PC-9 (cell line): ENCODE results near the gene CERS5. TPM values are rescaled to one million over a fixed set of nuclear protein-coding genes. Genes with fewer than 3 reads are reported as not detected.

Experiments used
- BruUV-seq: library from RNA; stranded (reverse); fragments of 400-500 nt; replicated peaks from 2 replicates; lab custom pipeline; 2021; lab: Mats Ljungman, UMichigan
- CTCF ChIA-PET: fragments of 300-600 bp; sonication (Branson Sonifier 250); formaldehyde crosslinking; loops from one replicate; lab custom pipeline; 2022; ENCODE audit warnings: antibody characterized with exemption; lab: Charles Lee
- POLR2A ChIA-PET: fragments of 300-600 bp; sonication (Branson Sonifier 250); formaldehyde crosslinking; loops from one replicate; lab custom pipeline; 2022; ENCODE audit warnings: antibody characterized with exemption; ENCODE audit not compliant: unreplicated experiment; lab: Charles Lee
- DNase-seq, 2 experiments: peaks; one replicate each; pipeline versions ENCODE4 v3.0.0 to v3.0.0-alpha.2; 2015 to 2022; ENCODE audit warnings: mixed read lengths in 1 of 2
- H2AFZ ChIP-seq: fragments of 200-600 bp; sonication (generic); 2 replicates; pipeline ENCODE4 v1.8.1; 2017; ENCODE audit warnings: antibody characterized with exemption
- H3F3A ChIP-seq: fragments of 200-600 bp; sonication (generic); 2 replicates; pipeline ENCODE4 v1.8.1; 2017; ENCODE audit warnings: antibody characterized with exemption, mild to moderate bottlenecking, low read depth; ENCODE audit not compliant: insufficient read depth
- H3K27ac ChIP-seq: fragments of 200-600 bp; sonication (generic); 2 replicates; pipeline ENCODE4 v1.6.1; 2016; ENCODE audit warnings: mixed run types
- H3K27me3 ChIP-seq: fragments of 200-600 bp; sonication (generic); 2 replicates; pipeline ENCODE4 v1.6.1; 2016; ENCODE audit warnings: low read depth, mixed run types; ENCODE audit not compliant: insufficient read depth
- H3K36me3 ChIP-seq: fragments of 200-600 bp; sonication (generic); 2 replicates; pipeline ENCODE4 v1.6.1; 2016; ENCODE audit warnings: low read depth, mixed run types
- H3K4me1 ChIP-seq: fragments of 200-600 bp; sonication (generic); replicated peaks from 2 replicates; pipeline ENCODE4 v1.6.1; 2016; ENCODE audit warnings: mixed run types; ENCODE audit not compliant: insufficient read depth
- H3K4me2 ChIP-seq: fragments of 200-600 bp; sonication (generic); 2 replicates; pipeline ENCODE4 v1.6.1; 2017; ENCODE audit warnings: mixed run types
- H3K4me3 ChIP-seq: fragments of 200-600 bp; sonication (generic); 2 replicates; pipeline ENCODE4 v1.6.1; 2016; ENCODE audit warnings: mixed run types
- H3K79me2 ChIP-seq: fragments of 200-600 bp; sonication (generic); 2 replicates; pipeline ENCODE4 v1.6.1; 2017; ENCODE audit warnings: low read depth, mixed run types
- H3K9me2 ChIP-seq: fragments of 200-600 bp; sonication (generic); 2 replicates; pipeline ENCODE4 v1.8.1; 2017; ENCODE audit warnings: mild to moderate bottlenecking; ENCODE audit not compliant: insufficient read depth
- H3K9me3 ChIP-seq: fragments of 200-600 bp; sonication (generic); 2 replicates; pipeline ENCODE4 v1.8.1; 2016; ENCODE audit warnings: low read depth; ENCODE audit not compliant: insufficient read depth
- H4K20me1 ChIP-seq: fragments of 200-600 bp; sonication (generic); 2 replicates; pipeline ENCODE4 v1.8.1; 2017; ENCODE audit not compliant: insufficient read depth
- CTCF ChIP-seq: fragments of 200-600 bp; sonication (generic); conservative IDR thresholded peaks from 2 replicates; pipeline ENCODE4 v1.6.1; 2017; ENCODE audit warnings: mixed run types, antibody characterized with exemption, mild to moderate bottlenecking, moderate library complexity
- EZH2 ChIP-seq: fragments of 200-600 bp; sonication (generic); IDR thresholded peaks from 2 replicates; pipeline ENCODE4 v1.8.0; 2017; ENCODE audit warnings: antibody characterized with exemption, low read depth
- intact Hi-C: fragments of 100-400 bp; cut with micrococcal nuclease; formaldehyde crosslinking; loops from one replicate; pipeline ENCODE4 v1.10.0; 2022; ENCODE audit not compliant: unreplicated experiment
- total RNA-seq: library from RNA; stranded (reverse); gene quantifications from 2 replicates; pipeline ENCODE4 v1.2.3, GENCODE V29; 2021

The CERS5 gene
- total RNA-seq, 1 experiment from 2014 or later = 33.0 TPM

DNA sequence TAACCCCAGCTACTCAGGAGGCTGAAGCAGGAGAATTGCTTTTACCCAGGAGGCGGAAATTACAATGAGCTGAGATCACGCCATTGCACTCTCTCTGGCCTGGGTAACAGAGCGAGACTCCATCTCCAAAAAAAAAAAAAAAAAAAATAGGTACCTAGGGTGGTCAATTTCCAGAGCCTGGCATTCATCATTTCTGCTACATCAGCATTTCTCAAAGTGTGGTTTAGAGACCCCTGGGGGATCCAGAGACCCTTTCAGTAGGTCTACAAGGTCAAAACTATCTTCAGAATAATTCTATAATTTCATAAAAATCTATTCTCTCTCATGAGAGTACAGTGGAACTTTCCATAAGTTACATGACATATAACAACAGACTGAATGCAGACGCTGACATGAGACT is 19.9 kb downstream of the CERS5 start:
- no peaks in the 10 kb centered on the region for H3K4me1 ChIP-seq
- ChIA-PET CTCF (no interaction called here), POLR2A (no interaction called here)
- H3K9me3 ChIP-seq = no peaks in the 10 kb centered on the region
- no peak overlapping the region for H3K4me3 ChIP-seq
- no peaks in the 10 kb centered on the region; the same call in 1 of the 2 replicates for H4K20me1 ChIP-seq
- TF ChIP-seq CTCF (no peak), EZH2 (no peak)
- H3K79me2 ChIP-seq = no peaks in the 10 kb centered on the region
- intact Hi-C loops = no loop called here
- no peaks in the 10 kb centered on the region; the same call in 1 of the 2 replicates for H3F3A ChIP-seq
- no peak for DNase-seq
- H3K27me3 ChIP-seq = no peaks in the 10 kb centered on the region
- no peak overlapping the region for H3K27ac ChIP-seq
- no peak overlapping the region for H2AFZ ChIP-seq
- H3K36me3 ChIP-seq = no peaks in the 10 kb centered on the region
- no peaks in the 10 kb centered on the region for H3K9me2 ChIP-seq
- BruUV-seq = no TSS peak
- no peak overlapping the region for H3K4me2 ChIP-seq

DNA sequence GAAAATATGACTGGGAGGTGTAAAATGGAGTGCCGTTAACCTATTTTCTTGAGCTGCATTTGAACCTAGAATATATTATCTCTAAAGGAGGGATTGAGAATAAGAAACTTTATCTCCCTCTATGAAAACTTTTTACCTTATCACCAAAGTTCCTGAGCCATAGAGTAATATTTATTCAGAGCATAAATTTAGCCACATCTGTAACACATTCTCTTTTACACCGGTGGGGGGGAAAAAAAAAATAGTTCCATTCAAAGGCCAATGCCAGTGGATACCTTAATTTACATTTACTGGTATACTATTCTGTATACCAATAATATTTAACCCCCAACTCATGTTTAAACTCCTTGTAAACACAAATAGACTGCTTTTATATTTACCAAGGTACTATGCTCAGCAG is 21.7 kb downstream of the CERS5 start:
- Histone ChIP-seq H3K9me2 (no peaks in the 10 kb centered on the region), H3K4me2 (no peak overlapping the region), H2AFZ (no peak overlapping the region), H3K27me3 (no peaks in the 10 kb centered on the region), H3K9me3 (no peaks in the 10 kb centered on the region), H3K4me3 (no peak overlapping the region), H3K4me1 (no peaks in the 10 kb centered on the region), H4K20me1 (no peaks in the 10 kb centered on the region; the same call in 1 of the 2 replicates), H3F3A (no peaks in the 10 kb centered on the region; the same call in 1 of the 2 replicates), H3K36me3 (0 out of 2 replicates have a peak, but pooled peaks cover 4% of the 10 kb centered on the region), H3K27ac (no peak overlapping the region), H3K79me2 (no peaks in the 10 kb centered on the region)
- ChIA-PET CTCF (no interaction called here), POLR2A (no interaction called here)
- DNase-seq = no peak
- TF ChIP-seq CTCF (no peak), EZH2 (no peak)
- no TSS peak for BruUV-seq
- intact Hi-C loops = no loop called here

DNA sequence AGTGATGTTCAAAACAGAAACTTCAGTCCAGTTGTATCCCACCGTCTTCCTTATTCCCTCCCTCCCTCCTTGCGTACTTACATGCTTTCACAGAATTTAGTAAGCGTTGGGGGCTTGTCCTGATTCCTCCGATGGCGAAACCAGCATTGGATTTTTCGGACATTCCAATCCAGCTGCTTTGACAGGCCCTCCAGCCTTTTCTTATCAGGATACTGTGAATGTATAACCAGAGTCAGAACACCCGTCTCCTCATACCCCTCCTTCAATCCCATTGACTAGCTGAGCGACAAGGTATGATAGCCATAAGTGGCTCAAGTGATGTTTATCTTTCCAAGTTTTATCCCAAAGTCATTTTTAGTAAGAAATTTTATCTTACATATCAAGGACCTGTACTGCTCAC is 24.2 kb downstream of the CERS5 start:
- no peak overlapping the region for H3K4me2 ChIP-seq
- CTCF ChIA-PET = no interaction called here

More for the DNA sequence above, 24.2 kb downstream of the CERS5 start:
- Histone ChIP-seq H3K9me3 (no peaks in the 10 kb centered on the region), H3K9me2 (no peaks in the 10 kb centered on the region), H3K79me2 (no peaks in the 10 kb centered on the region), H2AFZ (no peak overlapping the region), H3K4me3 (no peak overlapping the region), H3K27ac (no peak overlapping the region), H3K27me3 (no peaks in the 10 kb centered on the region), H3K4me1 (no peaks in the 10 kb centered on the region), H3F3A (no peaks in the 10 kb centered on the region), H3K36me3 (0 out of 2 replicates have a peak, but pooled peaks cover 4% of the 10 kb centered on the region), H4K20me1 (no peaks in the 10 kb centered on the region)
- POLR2A ChIA-PET = interaction anchor here (0.7 kb wide), 1 partner anchor 1219 kb away, joined by 7 read pairs; no protein-coding TSS in a partner anchor
- TF ChIP-seq EZH2 (no peak), CTCF (no peak)
- intact Hi-C loops = no loop called here
- no peak for DNase-seq
- BruUV-seq = no TSS peak
